DMS153 treated with DMSO at 0.1 percent for 48 hours (cell line): Measurements from ENCODE around the gene ARHGAP45.

Experiments
- DNase-seq: peaks from one replicate; lab custom pipeline; 2025; ENCODE audit not compliant: unreplicated experiment; lab: John Stamatoyannopoulos, UW

Gene ARHGAP45

DNA sequence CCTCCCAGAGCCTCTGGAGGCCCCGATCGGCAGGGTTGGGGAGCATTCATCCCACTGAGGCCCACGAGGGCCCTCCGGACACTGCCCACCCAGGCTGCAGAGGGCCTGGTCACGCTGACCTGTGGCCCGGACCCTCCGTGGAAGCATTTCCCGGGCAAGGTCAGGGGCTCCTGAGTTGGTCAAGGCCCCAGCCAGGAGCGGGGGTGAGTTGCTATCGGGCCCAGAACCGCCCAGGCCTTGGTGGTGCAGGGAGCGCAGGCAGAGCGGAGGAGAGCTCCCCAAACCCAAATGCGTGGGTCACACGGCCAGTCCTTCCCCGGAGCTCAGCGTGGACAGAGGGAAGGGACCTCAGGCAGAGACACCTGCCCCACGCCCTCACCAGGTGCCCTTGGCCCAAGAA, 62.6 kb downstream of the ARHGAP45 start:
- no peak for DNase-seq

DNA sequence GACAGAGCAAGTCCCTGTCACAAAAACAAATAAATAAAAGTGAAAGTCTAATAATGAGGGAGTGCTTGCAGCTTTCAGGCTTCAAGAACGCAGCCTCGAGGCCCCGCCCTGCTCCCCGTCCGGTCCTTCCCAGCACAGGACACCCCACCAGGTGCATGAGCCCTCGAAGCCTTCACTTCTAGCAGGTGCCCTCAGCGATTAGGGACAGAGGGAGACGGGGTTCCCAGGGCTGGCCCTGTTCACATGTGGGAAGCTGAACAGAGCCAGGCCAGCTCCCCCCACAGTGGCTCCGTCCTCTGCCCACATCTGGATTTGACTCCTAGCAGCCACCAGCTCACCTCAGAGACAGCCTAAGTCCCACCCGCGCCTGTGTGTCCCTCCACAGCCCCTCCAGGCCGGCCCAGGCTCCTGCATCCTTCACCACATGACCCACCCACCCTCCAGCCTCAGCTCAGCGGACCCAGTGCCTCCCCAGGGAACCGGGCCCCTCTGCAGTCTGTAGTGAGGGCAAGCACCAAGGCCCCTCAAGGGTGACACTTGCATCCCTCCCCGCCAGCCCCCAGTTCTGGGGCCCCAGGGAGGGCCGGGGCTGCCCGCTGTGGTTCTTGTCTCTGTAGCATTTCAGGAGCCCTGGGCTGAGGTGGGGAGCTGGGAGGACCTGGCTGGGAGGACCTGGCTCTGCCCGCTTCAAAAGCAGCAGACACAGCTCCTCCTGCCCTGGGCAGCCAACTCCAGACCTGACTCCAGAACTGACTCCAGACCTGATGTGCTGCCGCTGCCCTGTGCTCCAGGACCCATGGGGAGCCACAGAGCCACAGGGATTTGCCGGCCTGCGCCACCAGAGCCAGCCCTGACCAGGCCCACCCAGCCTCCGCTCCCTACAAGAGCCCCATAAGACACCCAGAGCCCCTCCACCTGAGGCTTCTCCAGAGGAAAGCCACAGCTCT, 64.1 kb downstream of the ARHGAP45 start:
- no peak for DNase-seq

DNA sequence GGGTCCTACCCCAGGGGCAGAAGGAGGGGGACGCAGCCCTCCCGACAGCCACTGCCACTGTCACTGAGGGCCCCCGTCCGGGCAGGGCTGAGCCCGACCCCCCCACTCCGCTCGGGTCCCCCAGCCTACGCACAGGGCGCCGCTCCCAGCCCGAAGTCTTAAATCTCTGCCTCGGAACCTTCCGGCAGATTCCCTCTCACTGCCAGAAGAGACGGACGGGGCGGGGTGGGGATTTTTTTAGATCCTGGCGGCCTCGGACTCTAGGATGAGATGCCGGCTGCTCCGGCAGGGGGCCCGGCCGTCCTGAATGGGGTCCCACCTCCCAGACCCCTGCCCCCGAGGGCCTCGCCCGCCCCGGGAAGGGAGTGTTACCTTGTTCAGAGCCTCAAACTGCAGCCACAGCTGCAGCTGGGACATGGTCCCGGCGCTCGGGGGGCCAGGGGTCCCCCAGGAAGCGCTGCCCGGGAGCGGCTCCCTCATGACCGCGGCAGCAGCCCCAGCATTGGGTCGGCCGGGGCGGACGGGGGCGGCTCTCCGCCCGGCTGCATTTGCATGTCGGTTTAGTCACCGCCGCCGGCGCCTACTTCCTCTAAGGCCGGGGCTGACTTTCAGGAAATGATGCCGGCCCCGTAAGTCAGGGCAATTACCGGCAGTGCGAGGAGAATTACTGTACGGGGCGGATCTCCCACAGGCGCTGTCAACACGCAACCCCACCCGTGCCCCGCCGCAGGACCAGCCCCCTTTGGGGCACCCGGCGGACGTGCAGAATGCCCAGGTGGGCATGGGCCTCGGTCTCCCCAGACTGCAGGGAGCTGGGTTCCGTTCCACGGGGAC, 65.0 kb downstream of the ARHGAP45 start:
- DNase-seq, result no peak

DNA sequence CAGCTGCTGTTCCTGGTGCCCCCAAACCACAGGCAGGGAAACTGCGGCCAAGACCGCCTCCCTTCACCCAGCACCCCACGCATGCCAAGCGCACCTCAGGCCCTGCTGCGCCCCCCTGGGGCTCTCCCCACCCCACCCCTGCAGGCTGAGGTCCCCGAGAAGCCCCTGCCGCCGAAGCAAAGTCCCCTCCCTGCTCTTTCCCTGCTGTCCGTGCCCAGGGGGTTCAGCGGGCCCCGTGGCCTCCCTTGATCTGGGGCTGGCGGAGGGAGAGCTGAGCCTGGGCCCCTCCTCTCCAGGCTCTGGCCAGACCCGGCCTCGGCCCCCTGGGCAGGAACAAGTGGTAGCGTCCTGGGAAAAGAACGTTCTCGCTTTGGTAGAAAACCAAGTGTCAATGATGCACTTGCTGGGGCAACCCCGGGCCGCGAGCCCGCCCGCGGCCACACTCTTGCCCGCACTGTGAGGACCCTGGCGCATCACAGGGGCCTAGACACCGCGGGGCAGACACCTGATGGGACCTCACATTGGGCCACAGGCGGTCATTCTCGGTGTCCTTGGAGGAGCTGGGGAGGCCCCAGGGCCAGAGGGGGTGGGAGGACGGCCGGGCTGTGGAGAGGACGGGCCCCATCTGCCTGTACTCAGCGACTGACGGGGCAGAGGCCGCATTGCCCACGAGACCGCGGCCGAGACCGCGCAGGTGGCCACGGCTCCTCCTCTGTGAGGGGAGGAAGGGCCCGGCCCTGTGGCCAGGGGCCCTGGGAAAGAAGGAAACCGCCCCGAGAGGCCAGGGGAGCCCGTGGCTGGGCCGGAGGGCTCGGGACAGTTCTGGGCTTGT, 65.8 kb downstream of the ARHGAP45 start:
- no peak for DNase-seq

DNA sequence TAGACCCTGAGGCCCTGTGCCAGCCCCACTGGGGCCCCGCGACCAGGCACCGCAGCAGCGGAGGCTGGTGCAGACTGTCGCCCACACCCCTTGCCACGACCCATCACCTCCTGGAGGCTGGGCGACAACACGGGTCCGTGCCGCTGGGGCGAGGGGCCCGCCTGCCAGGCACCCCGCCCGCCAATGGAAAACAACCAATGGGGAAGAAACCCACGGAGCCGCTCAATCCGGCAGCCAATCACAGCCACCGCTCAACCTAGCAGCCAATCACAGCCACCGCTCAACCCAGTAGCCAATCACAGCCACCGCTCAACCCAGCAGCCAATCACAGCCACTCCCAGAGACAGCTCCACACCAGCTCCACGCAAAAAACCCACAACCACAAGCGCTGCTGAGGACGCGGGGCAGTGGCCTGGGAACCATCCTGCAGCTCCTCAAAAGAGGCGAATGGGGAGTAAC, 66.5 kb downstream of the ARHGAP45 start:
- DNase-seq, result no peak

DNA sequence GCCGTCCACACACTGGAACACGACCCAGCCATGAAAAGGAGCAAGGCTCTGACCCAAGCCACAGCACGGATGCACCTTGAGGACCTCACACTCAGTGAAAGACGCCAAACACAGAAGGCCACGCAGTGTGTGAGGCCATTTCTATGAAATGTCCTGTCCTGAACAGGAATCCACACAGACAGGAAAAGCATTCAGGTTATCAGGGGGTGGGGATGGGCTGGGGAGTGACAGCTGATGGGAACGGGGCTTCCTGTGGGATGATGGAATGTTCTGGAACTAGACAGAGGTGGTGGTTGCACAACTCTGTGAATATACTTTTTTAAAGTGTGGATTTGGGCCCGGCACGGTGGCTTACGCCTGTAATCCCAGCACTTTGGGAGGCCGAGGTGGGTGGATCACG, 67.5 kb downstream of the ARHGAP45 start:
- no peak for DNase-seq

DNA sequence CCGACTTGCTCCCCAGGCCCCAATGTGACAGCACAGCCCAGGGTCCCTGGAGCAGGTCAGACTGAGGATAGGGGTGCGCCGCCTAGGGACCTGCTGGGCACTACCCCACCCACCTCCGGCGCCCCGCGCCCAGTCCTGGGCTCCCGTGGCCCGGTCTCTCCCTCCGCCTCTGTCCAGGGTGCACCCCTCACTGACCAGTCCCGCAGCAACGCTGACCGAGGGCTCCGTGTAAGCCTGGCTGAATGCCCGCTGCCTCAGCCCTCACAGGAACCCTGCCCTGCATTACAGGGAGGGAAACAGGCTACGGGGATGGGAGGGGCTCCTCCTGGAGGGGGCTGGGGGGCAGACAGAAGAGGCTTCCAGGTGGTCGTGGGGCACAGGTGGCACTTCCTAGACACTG, 68.5 kb downstream of the ARHGAP45 start:
- no peak for DNase-seq

DNA sequence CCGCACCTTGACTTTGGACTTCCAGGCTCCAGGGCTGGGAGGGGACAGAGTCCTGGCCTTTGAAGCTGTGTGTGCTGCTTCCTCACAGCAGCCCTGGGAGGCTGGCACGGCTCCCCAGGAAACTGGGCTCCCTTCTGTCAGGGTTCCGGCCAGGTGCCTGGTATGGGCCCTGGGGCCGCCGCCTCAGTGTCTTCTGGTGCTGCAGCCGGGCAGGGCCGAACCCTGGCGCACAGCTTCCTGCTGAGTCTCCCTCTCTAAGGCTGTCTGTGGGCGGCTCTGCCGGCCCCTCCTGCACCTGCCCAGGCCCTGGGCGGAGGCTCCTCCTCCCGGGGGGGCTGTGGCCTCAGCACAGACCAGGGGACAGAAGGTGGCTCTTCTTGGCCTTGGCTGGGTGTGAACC, 69.2 kb downstream of the ARHGAP45 start:
- no peak for DNase-seq
